HG03571 (cell line): ENCODE measurements around the gene UBAP1.
"Not testable (repeated sequence)": the region's sequence is repeated elsewhere in the genome, so short reads cannot be mapped to it uniquely, and the experiment has no call there.

Experiments
- ATAC-seq: cut with Tn5 transposase; IDR thresholded peaks from one replicate; pipeline ENCODE4 v1.9.1; 2021; ENCODE audit not compliant: unreplicated experiment

UBAP1 gene

DNA sequence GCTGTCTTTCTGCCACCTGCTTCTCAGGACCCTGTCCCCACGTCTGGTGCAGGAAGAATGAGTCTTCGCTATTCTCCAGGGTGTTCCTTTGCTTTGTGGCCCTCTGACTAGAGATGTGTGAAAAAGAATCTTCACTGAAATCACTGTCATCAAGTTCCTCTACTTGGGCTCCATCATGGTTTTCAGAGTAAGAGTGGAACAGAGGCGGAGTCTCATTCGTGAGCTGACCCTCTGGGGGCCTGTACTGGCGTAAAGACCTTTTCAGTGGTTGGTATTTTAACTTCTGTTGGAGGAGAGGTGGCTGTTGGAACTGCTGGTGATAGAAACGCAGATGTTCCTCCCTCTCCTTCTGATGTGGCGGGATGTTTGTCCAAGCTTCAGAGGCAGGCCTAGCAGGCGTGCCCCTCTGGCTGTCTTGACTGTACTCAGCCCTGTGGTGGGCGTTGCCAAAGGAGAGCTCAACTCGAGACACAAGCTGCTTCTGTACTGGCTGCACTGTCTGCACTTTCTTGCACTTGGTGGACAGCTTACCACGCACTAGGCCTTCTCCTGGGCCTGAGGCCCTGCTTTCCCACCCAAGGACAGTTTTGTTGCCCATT, 78.2 kb downstream of the UBAP1 start:
- ATAC-seq = no peak

- no peak for ATAC-seq
These were observed 80.5 kb downstream of the UBAP1 start for GRCh38 chr9:34259315-34259714.

GRCh38 chr9:34262971-34263370, 84.1 kb downstream of the UBAP1 start:
- no peak for ATAC-seq

DNA sequence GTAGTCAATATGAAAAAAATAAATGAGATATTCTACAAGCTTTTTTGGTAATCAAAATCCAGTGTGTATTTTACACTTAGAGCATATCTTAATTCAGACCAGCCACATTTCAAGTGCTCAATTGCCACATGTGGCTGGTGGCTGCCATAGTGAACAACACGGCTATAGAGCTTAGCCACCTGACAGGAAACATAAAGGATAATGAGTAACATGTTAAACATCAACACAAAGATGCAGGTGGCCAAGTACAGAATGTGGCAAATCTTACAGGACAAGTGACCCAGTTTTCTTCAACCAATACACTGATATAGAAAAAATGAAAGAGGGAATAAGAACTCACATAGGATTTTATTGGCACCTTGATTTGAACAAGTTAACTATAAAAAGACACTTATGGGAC, 88.8 kb downstream of the UBAP1 start:
- ATAC-seq = no peak

GRCh38 chr9:34271265-34272006, 92.6 kb downstream of the UBAP1 start:
- no peak for ATAC-seq

DNA sequence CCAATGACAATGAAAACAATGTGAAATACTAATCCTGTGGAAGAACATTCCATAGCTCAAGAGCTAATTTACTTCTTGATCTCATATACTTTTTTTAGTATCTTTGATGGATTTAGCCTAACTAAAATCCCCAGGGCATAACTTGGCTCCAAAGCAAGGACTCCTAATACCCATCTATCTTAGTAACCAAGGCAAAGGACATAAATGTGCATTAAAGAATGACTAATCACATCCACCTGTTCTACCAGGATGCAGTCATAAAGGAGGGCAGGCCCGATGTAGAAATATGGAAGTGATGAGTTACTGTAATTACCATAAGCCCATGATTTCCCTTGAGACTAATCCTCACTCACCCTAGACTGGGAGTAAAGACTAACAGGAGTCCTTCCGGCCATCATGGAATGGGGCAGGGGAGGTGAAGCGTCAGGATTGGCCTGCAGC, 93.3 kb downstream of the UBAP1 start:
- ATAC-seq = no peak

DNA sequence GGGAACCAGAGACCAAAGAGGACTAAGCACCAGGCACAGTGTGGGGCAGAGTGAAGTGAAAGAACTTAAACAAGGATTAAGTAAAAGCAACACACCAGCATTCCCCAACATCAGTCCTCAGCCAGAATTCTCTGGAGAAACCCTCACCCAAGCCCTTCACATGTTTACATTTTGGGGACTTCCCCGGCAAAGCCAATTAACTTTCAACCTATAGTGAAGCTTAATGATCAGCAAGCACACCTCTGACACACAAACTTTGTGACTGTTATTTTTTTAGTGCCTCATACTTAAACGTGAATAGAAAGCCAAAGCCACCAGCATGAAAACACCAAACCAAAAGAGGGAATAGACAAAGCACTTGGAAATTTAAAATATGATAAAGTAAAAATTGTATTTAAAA, 94.7 kb downstream of the UBAP1 start:
- not testable (repeated sequence) for ATAC-seq

- no peak for ATAC-seq
These were observed 97.0 kb downstream of the UBAP1 start for GRCh38 chr9:34275811-34276210.

- no peak for ATAC-seq
These were observed 97.9 kb downstream of the UBAP1 start for GRCh38 chr9:34276772-34277171.

- no peak for ATAC-seq
These were observed 100.6 kb downstream of the UBAP1 start for GRCh38 chr9:34279411-34279810.

GRCh38 chr9:34282096-34282495, 103.3 kb downstream of the UBAP1 start:
- ATAC-seq = no peak

- no peak for ATAC-seq
These were observed 110.3 kb downstream of the UBAP1 start for GRCh38 chr9:34289159-34289558.

DNA sequence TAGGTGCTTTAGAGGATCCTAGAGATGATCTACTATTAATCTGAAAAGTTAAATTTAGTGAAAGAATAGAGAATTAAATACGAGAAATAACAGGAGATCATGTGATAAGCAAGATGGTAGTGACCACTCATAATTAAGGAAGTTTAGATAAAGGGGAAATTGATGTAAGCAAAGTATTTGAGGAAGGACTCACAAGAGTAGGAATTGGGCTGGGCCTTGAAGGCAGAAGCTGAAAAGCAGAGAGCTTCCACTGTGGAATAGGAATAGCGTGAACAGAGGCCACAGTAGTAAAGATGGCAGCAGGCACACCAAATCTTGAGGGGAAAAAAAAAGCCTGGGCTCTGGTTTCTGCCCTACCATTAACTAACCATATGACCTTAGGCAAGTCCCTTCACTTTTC, 112.2 kb downstream of the UBAP1 start:
- ATAC-seq = no peak

GRCh38 chr9:34291423-34291822, 112.6 kb downstream of the UBAP1 start:
- ATAC-seq = no peak

- no peak for ATAC-seq
These were observed 113.7 kb downstream of the UBAP1 start for GRCh38 chr9:34292552-34292951.

- ATAC-seq = not testable (repeated sequence)
These were observed 122.2 kb downstream of the UBAP1 start for GRCh38 chr9:34301064-34301463.
